ENCODE measurements around the gene ENTPD2.

DNA sequence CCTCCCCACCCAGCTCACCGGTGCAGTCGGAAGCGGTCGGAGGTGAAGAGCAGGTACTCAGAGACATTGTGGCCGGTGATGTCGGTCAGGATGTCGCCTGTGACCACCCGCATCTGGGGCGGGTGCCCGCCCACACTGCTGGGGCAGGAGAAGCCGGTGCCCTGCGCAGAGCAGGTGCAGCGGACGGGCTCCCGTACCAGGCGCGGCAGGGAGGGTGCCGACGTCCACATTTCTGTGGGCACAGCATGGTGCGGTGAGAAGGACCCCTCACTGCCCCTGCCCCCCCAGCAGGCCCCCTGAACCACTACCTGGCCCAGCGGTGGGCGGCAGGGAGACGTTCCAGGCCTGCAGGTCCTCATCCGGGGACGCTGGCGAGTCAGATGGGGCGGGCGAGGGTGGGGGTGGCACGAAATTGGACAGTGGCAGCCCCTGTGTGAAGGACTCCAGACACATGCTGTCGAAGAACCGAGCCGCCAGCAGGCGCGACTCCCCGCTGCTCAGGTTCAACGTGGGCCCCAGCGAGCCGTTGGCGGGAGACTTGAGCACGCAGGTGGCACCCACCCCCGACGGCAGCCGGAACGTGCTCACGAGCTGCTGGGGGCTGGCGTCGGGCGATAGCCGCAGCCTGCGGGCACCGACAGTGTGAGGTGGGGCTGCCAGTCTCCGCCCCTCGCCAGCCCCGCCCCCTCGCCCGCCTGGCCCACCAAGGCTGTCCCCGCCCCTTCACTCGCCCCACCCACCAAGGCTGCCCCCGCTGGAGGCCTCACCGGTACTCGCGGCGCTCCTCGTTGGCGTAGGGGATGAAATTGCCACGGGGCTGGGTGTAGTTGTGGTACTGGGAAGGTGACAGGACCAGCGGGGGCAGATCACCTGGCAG is 40.9 kb downstream of the ENTPD2 start:
- no peak for TF ChIP-seq BHLHE40 (IDR thresholded peaks at IDR 0.05; ENCODE audit: borderline replicate concordance)
- no peak for TF ChIP-seq ZNF384 (IDR thresholded peaks at IDR 0.05)
- no peak for TF ChIP-seq ELF4 (IDR thresholded peaks at IDR 0.05)

Measured in HEK293T (cell line).